GM23338 (cell line): ENCODE results near the gene C22orf23. TPM values are rescaled to one million over a fixed set of nuclear protein-coding genes. Genes with fewer than 3 reads are reported as not detected.
A peak's percentile ranks its signal among the peaks of the same experiment; 100 is the strongest.

Experiments used
- ATAC-seq: fragments of 200-7000 bp; cut with Tn5 transposase; 3 replicates; pipeline ENCODE4 v1.9.1; 2020
- DNase-seq: peaks from one replicate; pipeline ENCODE4 v3.0.0-alpha.2; 2015; ENCODE audit warnings: low spot score
- H2AFZ ChIP-seq: fragments of 200-600 bp; sonication (generic); 2 replicates; pipeline ENCODE4 v1.8.0; 2016; ENCODE audit warnings: antibody characterized with exemption, mild to moderate bottlenecking, moderate library complexity
- H3F3A ChIP-seq: fragments of 200-600 bp; sonication (generic); replicated peaks from 2 replicates; pipeline ENCODE4 v1.8.0; 2017; ENCODE audit warnings: antibody characterized with exemption, mixed run types, low read depth
- H3K27ac ChIP-seq: fragments of 200-600 bp; sonication (generic); 2 replicates; pipeline ENCODE4 v1.6.1; 2016; ENCODE audit warnings: low read depth
- H3K27me3 ChIP-seq: fragments of 200-600 bp; sonication (generic); 2 replicates; pipeline ENCODE4 v1.8.0; 2016; ENCODE audit warnings: mild to moderate bottlenecking, mixed run types, moderate library complexity; ENCODE audit not compliant: insufficient read depth
- H3K36me3 ChIP-seq: fragments of 200-600 bp; sonication (generic); 2 replicates; pipeline ENCODE4 v1.8.0; 2016; ENCODE audit warnings: mild to moderate bottlenecking; ENCODE audit not compliant: insufficient read depth
- H3K4me1 ChIP-seq: fragments of 200-600 bp; sonication (generic); 2 replicates; pipeline ENCODE4 v1.8.0; 2016; ENCODE audit warnings: mild to moderate bottlenecking, moderate library complexity; ENCODE audit not compliant: insufficient read depth
- H3K4me2 ChIP-seq: fragments of 200-600 bp; sonication (generic); 2 replicates; pipeline ENCODE4 v1.7.1; 2017; ENCODE audit warnings: mixed run types
- H3K4me3 ChIP-seq: fragments of 200-600 bp; sonication (generic); 2 replicates; pipeline ENCODE4 v1.6.1; 2016; ENCODE audit warnings: mixed run types
- H3K79me2 ChIP-seq: fragments of 200-600 bp; sonication (generic); replicated peaks from 2 replicates; pipeline ENCODE4 v1.8.0; 2017; ENCODE audit warnings: mild to moderate bottlenecking; ENCODE audit not compliant: insufficient read depth
- H3K9me2 ChIP-seq: fragments of 200-600 bp; sonication (generic); 2 replicates; pipeline ENCODE4 v1.8.0; 2017; ENCODE audit not compliant: insufficient read depth
- H4K20me1 ChIP-seq: fragments of 200-600 bp; sonication (generic); replicated peaks from 2 replicates; pipeline ENCODE4 v1.8.0; 2017; ENCODE audit warnings: mild to moderate bottlenecking; ENCODE audit not compliant: insufficient read depth
- H3K27ac Mint-ChIP-seq: 2 replicates; pipeline ENCODE4 v1.8.0; 2020; ENCODE audit warnings: inconsistent platforms, mild to moderate bottlenecking, moderate library complexity, mixed read lengths
- H3K27me3 Mint-ChIP-seq: 3 replicates; pipeline ENCODE4 v1.8.0; 2022; ENCODE audit warnings: low read depth, mild to moderate bottlenecking, moderate library complexity, mixed read lengths, inconsistent platforms; ENCODE audit not compliant: insufficient read depth, poor library complexity
- H3K36me3 Mint-ChIP-seq: 3 replicates; pipeline ENCODE4 v1.8.0; 2021; ENCODE audit warnings: low read depth, mild to moderate bottlenecking, inconsistent platforms, moderate library complexity, mixed read lengths
- H3K4me1 Mint-ChIP-seq: 3 replicates; pipeline ENCODE4 v1.8.0; 2020; ENCODE audit warnings: mild to moderate bottlenecking, inconsistent platforms, mixed read lengths
- H3K4me3 Mint-ChIP-seq: 3 replicates; pipeline ENCODE4 v1.8.0; 2021; ENCODE audit warnings: moderate library complexity, mild to moderate bottlenecking, inconsistent platforms, mixed read lengths
- H3K9me3 Mint-ChIP-seq: 3 replicates; pipeline ENCODE4 v1.8.0; 2020; ENCODE audit warnings: moderate library complexity, mild to moderate bottlenecking, inconsistent platforms, mixed read lengths
- EZH2 ChIP-seq: fragments of 200-600 bp; sonication (generic); IDR thresholded peaks from one replicate; pipeline ENCODE4 v1.8.0; 2017; ENCODE audit warnings: antibody characterized with exemption, mild to moderate bottlenecking, low read depth; ENCODE audit not compliant: unreplicated experiment
- EZH2phosphoT487 ChIP-seq: fragments of 200-600 bp; sonication (generic); IDR thresholded peaks from one replicate; pipeline ENCODE4 v1.8.1; 2018; ENCODE audit warnings: antibody characterized with exemption; ENCODE audit not compliant: unreplicated experiment
- JUNB ChIP-seq: IDR thresholded peaks from one replicate; pipeline ENCODE4 v1.6.1; 2016; ENCODE audit warnings: antibody characterized with exemption; ENCODE audit not compliant: unreplicated experiment
- NANOG ChIP-seq: IDR thresholded peaks from 2 replicates; pipeline ENCODE4 v1.6.1; 2016; ENCODE audit warnings: antibody characterized with exemption, borderline replicate concordance
- POLR2AphosphoS5 ChIP-seq: IDR thresholded peaks from 2 replicates; pipeline ENCODE4 v1.6.1; 2016; ENCODE audit warnings: antibody characterized with exemption, low read depth
- STAT1 ChIP-seq: IDR thresholded peaks from one replicate; pipeline ENCODE4 v1.6.1; 2016; ENCODE audit warnings: antibody characterized with exemption; ENCODE audit not compliant: unreplicated experiment
- ZNF331 ChIP-seq: fragments of 250-450 bp; sonication (Bioruptor Pico); IDR thresholded peaks from 2 replicates; pipeline ENCODE4 v1.5.0; 2020; ENCODE audit warnings: low read depth, mild to moderate bottlenecking, moderate library complexity
- polyA plus RNA-seq: library from polyadenylated mRNA; unstranded; fragments of >200 nt; fragmentation: Nextera tagmentation; extraction: Ambion mirVana; gene quantifications from 2 replicates; pipeline ENCODE4 v1.2.1, GENCODE V29; 2016
- total RNA-seq: library from RNA; depleted of rRNA; stranded (reverse); fragments of >200 nt; shearing (Covaris generic); gene quantifications from 2 replicates; pipeline ENCODE4 v1.2.3, GENCODE V29; 2014
- TF ChIP-seq, protein P1 (sequence below): fragments of 250-450 bp; sonication (Bioruptor Pico); IDR thresholded peaks from 2 replicates; pipeline ENCODE4 v1.5.0; 2020; ENCODE audit warnings: mild to moderate bottlenecking, moderate library complexity
- TF ChIP-seq, protein P2 (sequence below): IDR thresholded peaks from 2 replicates; pipeline ENCODE4 v1.6.1; 2016; ENCODE audit warnings: antibody characterized with exemption
- TF ChIP-seq, protein P3 (sequence below), 2 experiments: fragments of 200-600 bp in 1 of 2; sonication (generic) in 1 of 2; conservative IDR thresholded peaks; 2 replicates each; pipeline versions ENCODE4 v1.5.1 to v1.6.1; 2016 to 2017; ENCODE audit warnings: antibody characterized with exemption in 2 of 2, low read depth in 2 of 2, mild to moderate bottlenecking in 2 of 2, moderate library complexity in 1 of 2

Gene C22orf23
- total and polyA plus RNA-seq, 2 experiments from 2014 or later, result 0.38 TPM; not detected in 1

DNA sequence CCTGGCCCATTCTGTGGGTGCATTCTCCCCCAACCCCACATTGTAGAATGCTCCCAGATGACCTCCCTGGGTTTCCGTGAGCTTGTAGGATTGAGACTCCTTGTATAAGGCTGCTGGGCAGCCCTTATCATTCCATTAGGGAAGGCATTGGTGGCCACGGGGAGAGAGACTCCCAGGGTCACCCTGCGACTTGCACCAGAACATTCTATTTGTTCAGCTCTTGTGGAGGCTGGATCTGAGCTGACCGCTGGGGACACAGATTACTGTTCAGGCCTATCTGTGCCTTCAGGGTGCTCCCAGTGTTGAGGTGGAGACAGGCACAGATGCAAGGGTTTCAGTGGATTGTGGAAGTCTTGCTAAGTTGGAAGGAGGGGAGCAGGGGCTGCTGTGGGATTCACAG lies 29.5 kb downstream of the C22orf23 start (continued):
- TF ChIP-seq, protein P1, sequence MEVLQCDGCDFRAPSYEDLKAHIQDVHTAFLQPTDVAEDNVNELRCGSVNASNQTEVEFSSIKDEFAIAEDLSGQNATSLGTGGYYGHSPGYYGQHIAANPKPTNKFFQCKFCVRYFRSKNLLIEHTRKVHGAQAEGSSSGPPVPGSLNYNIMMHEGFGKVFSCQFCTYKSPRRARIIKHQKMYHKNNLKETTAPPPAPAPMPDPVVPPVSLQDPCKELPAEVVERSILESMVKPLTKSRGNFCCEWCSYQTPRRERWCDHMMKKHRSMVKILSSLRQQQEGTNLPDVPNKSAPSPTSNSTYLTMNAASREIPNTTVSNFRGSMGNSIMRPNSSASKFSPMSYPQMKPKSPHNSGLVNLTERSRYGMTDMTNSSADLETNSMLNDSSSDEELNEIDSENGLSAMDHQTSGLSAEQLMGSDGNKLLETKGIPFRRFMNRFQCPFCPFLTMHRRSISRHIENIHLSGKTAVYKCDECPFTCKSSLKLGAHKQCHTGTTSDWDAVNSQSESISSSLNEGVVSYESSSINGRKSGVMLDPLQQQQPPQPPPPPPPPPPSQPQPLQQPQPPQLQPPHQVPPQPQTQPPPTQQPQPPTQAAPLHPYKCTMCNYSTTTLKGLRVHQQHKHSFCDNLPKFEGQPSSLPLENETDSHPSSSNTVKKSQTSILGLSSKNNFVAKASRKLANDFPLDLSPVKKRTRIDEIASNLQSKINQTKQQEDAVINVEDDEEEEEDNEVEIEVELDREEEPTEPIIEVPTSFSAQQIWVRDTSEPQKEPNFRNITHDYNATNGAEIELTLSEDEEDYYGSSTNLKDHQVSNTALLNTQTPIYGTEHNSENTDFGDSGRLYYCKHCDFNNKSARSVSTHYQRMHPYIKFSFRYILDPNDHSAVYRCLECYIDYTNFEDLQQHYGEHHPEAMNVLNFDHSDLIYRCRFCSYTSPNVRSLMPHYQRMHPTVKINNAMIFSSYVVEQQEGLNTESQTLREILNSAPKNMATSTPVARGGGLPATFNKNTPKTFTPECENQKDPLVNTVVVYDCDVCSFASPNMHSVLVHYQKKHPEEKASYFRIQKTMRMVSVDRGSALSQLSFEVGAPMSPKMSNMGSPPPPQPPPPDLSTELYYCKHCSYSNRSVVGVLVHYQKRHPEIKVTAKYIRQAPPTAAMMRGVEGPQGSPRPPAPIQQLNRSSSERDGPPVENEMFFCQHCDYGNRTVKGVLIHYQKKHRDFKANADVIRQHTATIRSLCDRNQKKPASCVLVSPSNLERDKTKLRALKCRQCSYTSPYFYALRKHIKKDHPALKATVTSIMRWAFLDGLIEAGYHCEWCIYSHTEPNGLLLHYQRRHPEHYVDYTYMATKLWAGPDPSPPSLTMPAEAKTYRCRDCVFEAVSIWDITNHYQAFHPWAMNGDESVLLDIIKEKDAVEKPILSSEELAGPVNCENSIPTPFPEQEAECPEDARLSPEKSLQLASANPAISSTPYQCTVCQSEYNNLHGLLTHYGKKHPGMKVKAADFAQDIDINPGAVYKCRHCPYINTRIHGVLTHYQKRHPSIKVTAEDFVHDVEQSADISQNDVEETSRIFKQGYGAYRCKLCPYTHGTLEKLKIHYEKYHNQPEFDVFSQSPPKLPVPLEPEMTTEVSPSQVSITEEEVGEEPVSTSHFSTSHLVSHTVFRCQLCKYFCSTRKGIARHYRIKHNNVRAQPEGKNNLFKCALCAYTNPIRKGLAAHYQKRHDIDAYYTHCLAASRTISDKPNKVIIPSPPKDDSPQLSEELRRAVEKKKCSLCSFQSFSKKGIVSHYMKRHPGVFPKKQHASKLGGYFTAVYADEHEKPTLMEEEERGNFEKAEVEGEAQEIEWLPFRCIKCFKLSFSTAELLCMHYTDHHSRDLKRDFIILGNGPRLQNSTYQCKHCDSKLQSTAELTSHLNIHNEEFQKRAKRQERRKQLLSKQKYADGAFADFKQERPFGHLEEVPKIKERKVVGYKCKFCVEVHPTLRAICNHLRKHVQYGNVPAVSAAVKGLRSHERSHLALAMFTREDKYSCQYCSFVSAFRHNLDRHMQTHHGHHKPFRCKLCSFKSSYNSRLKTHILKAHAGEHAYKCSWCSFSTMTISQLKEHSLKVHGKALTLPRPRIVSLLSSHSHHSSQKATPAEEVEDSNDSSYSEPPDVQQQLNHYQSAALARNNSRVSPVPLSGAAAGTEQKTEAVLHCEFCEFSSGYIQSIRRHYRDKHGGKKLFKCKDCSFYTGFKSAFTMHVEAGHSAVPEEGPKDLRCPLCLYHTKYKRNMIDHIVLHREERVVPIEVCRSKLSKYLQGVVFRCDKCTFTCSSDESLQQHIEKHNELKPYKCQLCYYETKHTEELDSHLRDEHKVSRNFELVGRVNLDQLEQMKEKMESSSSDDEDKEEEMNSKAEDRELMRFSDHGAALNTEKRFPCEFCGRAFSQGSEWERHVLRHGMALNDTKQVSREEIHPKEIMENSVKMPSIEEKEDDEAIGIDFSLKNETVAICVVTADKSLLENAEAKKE (CRISPR knock-in tag), result no peak
- TF ChIP-seq POLR2AphosphoS5, result no peak
- TF ChIP-seq EZH2phosphoT487, result no peak
- TF ChIP-seq, protein P2, sequence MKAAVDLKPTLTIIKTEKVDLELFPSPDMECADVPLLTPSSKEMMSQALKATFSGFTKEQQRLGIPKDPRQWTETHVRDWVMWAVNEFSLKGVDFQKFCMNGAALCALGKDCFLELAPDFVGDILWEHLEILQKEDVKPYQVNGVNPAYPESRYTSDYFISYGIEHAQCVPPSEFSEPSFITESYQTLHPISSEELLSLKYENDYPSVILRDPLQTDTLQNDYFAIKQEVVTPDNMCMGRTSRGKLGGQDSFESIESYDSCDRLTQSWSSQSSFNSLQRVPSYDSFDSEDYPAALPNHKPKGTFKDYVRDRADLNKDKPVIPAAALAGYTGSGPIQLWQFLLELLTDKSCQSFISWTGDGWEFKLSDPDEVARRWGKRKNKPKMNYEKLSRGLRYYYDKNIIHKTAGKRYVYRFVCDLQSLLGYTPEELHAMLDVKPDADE, result no peak

DNA sequence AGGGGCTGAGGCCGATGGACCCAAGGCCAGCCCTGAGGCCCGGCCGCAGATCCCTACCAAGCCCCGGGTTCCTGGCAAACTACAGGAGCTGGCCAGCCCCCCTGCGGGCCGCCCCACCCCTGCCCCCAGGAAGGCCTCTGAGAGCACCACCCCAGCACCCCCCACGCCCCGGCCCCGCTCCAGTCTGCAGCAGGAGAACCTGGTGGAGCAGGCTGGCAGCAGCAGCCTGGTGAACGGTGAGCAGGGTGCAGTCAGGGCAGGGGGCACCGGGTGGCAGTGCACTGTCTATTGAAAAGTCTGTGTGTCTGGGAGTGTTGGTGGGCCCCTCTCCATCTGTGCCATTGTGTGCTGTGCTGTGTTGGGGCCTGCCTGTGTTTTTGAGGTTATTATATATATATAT lies 31.2 kb downstream of the C22orf23 start:
- Histone ChIP-seq H3K4me2 (no peak overlapping the region), H4K20me1 (no peaks in the 10 kb centered on the region), H2AFZ (no peak overlapping the region), H3K27me3 (no peaks in the 10 kb centered on the region), H3K79me2 (no peaks in the 10 kb centered on the region), H3K9me2 (no peaks in the 10 kb centered on the region), H3F3A (no peaks in the 10 kb centered on the region), H3K27ac (no peak overlapping the region), H3K4me1 (no peaks in the 10 kb centered on the region), H3K36me3 (no peaks in the 10 kb centered on the region), H3K4me3 (no peak overlapping the region)
- no peak overlapping the region for H3K27ac Mint-ChIP-seq
- ATAC-seq (peak; percentile 58), DNase-seq (no peak)
- H3K4me3 Mint-ChIP-seq, result no peak overlapping the region
- H3K36me3 Mint-ChIP-seq, result 0 out of 3 replicates have a peak, but pooled peaks cover 8% of the 10 kb centered on the region
- peaks cover 1% of the 10 kb centered on the region for H3K27me3 Mint-ChIP-seq
- H3K9me3 Mint-ChIP-seq, result no peaks in the 10 kb centered on the region
- H3K4me1 Mint-ChIP-seq, result no peaks in the 10 kb centered on the region
- no peak for TF ChIP-seq ZNF331 (CRISPR knock-in tag)
- no peak for TF ChIP-seq POLR2AphosphoS5
- TF ChIP-seq EZH2, result no peak
- TF ChIP-seq NANOG, result no peak
- TF ChIP-seq, protein P3, sequence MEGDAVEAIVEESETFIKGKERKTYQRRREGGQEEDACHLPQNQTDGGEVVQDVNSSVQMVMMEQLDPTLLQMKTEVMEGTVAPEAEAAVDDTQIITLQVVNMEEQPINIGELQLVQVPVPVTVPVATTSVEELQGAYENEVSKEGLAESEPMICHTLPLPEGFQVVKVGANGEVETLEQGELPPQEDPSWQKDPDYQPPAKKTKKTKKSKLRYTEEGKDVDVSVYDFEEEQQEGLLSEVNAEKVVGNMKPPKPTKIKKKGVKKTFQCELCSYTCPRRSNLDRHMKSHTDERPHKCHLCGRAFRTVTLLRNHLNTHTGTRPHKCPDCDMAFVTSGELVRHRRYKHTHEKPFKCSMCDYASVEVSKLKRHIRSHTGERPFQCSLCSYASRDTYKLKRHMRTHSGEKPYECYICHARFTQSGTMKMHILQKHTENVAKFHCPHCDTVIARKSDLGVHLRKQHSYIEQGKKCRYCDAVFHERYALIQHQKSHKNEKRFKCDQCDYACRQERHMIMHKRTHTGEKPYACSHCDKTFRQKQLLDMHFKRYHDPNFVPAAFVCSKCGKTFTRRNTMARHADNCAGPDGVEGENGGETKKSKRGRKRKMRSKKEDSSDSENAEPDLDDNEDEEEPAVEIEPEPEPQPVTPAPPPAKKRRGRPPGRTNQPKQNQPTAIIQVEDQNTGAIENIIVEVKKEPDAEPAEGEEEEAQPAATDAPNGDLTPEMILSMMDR (conservative IDR thresholded peaks at IDR 0.05; ENCODE audit: low read depth in 2 of 2), result no peak
- TF ChIP-seq STAT1, result no peak
- TF ChIP-seq JUNB, result no peak
